GM12878 (cell line): Measurements from ENCODE around the gene SGPP2. TPM values are rescaled to one million over a fixed set of nuclear protein-coding genes. Genes with fewer than 3 reads are reported as not detected.

ENCODE experiments used
- BHLHE40 ChIP-seq, 2 experiments: fragments of 450-650 bp in 1 of 2; IDR thresholded peaks; 2 replicates each; pipeline ENCODE4 v1.6.1; 2011 to 2017; ENCODE audit warnings: low read depth in 2 of 2, borderline replicate concordance in 1 of 2, improper control_type of control experiment in 1 of 2, low read length in 1 of 2, mild to moderate bottlenecking in 1 of 2
- NFIC ChIP-seq: IDR thresholded peaks from 2 replicates; pipeline ENCODE4 v1.6.1; 2012; ENCODE audit warnings: low read depth, mild to moderate bottlenecking, inconsistent platforms, low read length, moderate library complexity
- SIX5 ChIP-seq: IDR thresholded peaks from 2 replicates; pipeline ENCODE4 v1.6.1; 2011; ENCODE audit warnings: mild to moderate bottlenecking, low read depth, low read length, moderate library complexity; ENCODE audit not compliant: severe bottlenecking
- polyA plus RNA-seq, 11 experiments: library from polyadenylated mRNA; depleted of rRNA in 4 of 11; unstranded in 6 of 11; stranded (reverse) in 5 of 11; fragments of >200 nt; fragmentation: Nextera tagmentation in 4 of 11; fragmentation: Illumina TruSeq in 1 of 11; extraction: Ambion mirVana in 4 of 11; extraction: Trizol in 1 of 11; gene quantifications; 1 replicate in 1 of 11; 2 replicates in 10 of 11; pipeline versions ENCODE4 v1.2.1 to v1.2.3, GENCODE V29; 2011 to 2016; ENCODE audit warnings: inconsistent platforms in 2 of 11, missing spikeins in 2 of 11, low read depth in 1 of 11
- total RNA-seq, 4 experiments: library from RNA; depleted of rRNA in 3 of 4; stranded (reverse); fragments of >200 nt in 3 of 4; fragmentation: Illumina TruSeq in 1 of 4; extraction: Trizol in 1 of 4; gene quantifications; 2 replicates each; pipeline versions ENCODE4 v1.2.1 to v1.2.3, GENCODE V29; 2013 to 2021
- TF ChIP-seq, protein P1 (sequence below), 3 experiments: IDR thresholded peaks in 2 of 3; conservative IDR thresholded peaks in 1 of 3; 2 replicates each; pipeline ENCODE4 v1.5.1; 2011; ENCODE audit warnings: low read depth in 3 of 3, low read length in 3 of 3, mild to moderate bottlenecking in 3 of 3, control low read depth in 2 of 3, moderate library complexity in 2 of 3, inconsistent platforms in 1 of 3, mixed read lengths in 1 of 3; ENCODE audit not compliant: control insufficient read depth in 2 of 3, insufficient read depth in 1 of 3; ENCODE audit errors: extremely low read depth in 1 of 3
- TF ChIP-seq, protein P2 (sequence below): IDR thresholded peaks from 2 replicates; pipeline ENCODE4 v1.6.1; 2012; ENCODE audit warnings: mild to moderate bottlenecking, low read depth, low read length

SGPP2 gene
- total and polyA plus RNA-seq, 10 of the 15 experiments (the other 5 are each of a cell fraction or from before 2014, with no cell fraction given) = 3.5 to 84.9 (median 13.1) TPM

DNA sequence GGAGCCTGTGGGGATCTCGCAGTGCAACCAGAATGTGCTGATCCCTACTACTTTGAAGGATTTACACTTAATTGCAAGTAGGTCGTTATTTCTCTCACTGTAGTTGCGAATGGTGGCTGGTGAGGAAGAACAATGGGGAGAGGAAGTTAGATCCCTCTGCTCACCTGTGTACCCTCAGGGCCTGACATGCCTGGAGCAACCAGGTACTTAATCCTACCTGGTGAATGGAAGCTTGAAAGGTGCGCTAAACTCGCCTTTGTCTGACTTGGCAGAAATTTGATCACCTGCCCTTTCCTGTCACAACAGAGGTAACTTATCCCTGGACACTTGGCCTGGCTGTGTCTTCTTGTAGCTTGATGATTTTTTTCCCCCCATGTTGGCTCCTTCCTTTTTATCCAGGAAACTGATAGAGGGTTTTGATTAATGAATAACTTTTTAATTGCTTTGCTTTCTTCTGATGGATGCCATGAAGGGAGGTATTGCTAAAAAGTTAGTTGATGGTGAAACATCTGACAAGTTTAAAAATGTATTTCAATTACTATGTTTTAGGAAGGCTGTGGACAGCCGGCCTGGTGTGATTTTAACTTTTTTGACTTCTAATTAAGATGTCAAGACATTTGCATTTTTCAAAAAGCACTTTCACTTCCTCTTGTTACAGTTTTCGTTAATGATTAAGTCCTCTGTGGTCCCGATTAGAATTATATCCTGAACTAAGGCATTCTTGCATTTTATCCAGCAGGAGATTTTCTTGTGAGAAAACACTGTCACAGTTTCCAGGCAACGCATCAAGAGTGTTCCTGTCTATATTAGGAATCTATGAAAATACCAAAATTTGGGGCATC lies 9.2 kb downstream of the SGPP2 start (continued):
- TF ChIP-seq, protein P1, sequence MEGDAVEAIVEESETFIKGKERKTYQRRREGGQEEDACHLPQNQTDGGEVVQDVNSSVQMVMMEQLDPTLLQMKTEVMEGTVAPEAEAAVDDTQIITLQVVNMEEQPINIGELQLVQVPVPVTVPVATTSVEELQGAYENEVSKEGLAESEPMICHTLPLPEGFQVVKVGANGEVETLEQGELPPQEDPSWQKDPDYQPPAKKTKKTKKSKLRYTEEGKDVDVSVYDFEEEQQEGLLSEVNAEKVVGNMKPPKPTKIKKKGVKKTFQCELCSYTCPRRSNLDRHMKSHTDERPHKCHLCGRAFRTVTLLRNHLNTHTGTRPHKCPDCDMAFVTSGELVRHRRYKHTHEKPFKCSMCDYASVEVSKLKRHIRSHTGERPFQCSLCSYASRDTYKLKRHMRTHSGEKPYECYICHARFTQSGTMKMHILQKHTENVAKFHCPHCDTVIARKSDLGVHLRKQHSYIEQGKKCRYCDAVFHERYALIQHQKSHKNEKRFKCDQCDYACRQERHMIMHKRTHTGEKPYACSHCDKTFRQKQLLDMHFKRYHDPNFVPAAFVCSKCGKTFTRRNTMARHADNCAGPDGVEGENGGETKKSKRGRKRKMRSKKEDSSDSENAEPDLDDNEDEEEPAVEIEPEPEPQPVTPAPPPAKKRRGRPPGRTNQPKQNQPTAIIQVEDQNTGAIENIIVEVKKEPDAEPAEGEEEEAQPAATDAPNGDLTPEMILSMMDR (IDR thresholded peaks at IDR 0.05 in 2 of 3, conservative IDR thresholded peaks at IDR 0.05 in 1 of 3; ENCODE audit: control insufficient read depth in 2 of 3, extremely low read depth in 1 of 3, insufficient read depth in 1 of 3, low read depth in 3 of 3, low read length in 3 of 3) = no peak
- no peak for TF ChIP-seq NFIC
- TF ChIP-seq, protein P2, sequence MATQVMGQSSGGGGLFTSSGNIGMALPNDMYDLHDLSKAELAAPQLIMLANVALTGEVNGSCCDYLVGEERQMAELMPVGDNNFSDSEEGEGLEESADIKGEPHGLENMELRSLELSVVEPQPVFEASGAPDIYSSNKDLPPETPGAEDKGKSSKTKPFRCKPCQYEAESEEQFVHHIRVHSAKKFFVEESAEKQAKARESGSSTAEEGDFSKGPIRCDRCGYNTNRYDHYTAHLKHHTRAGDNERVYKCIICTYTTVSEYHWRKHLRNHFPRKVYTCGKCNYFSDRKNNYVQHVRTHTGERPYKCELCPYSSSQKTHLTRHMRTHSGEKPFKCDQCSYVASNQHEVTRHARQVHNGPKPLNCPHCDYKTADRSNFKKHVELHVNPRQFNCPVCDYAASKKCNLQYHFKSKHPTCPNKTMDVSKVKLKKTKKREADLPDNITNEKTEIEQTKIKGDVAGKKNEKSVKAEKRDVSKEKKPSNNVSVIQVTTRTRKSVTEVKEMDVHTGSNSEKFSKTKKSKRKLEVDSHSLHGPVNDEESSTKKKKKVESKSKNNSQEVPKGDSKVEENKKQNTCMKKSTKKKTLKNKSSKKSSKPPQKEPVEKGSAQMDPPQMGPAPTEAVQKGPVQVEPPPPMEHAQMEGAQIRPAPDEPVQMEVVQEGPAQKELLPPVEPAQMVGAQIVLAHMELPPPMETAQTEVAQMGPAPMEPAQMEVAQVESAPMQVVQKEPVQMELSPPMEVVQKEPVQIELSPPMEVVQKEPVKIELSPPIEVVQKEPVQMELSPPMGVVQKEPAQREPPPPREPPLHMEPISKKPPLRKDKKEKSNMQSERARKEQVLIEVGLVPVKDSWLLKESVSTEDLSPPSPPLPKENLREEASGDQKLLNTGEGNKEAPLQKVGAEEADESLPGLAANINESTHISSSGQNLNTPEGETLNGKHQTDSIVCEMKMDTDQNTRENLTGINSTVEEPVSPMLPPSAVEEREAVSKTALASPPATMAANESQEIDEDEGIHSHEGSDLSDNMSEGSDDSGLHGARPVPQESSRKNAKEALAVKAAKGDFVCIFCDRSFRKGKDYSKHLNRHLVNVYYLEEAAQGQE = no peak
- 0 out of 4 replicates have a peak, but pooled peaks of 1 of the 2 experiments have one; percentile 5 for TF ChIP-seq BHLHE40 (IDR thresholded peaks at IDR 0.05; ENCODE audit: borderline replicate concordance in 1 of 2, low read depth in 2 of 2, low read length in 1 of 2)
- no peak for TF ChIP-seq SIX5
